WTC11 (cell line): ENCODE measurements around the gene TECRL. TPM values are rescaled to one million over a fixed set of nuclear protein-coding genes. Genes with fewer than 3 reads are reported as not detected.

Experiments used
- ATAC-seq: fragments of 200-7000 bp; cut with Tn5 transposase; 2 replicates; pipeline ENCODE4 v1.10.0; 2021; ENCODE audit warnings: mild to moderate bottlenecking, moderate library complexity
- CTCF ChIA-PET: fragments of 300-600 bp; sonication (Branson Sonifier 250); formaldehyde crosslinking; loops from one replicate; lab custom pipeline; 2021; ENCODE audit warnings: antibody characterized with exemption; lab: Charles Lee
- POLR2A ChIA-PET: fragments of 350-600 bp; sonication (Branson Sonifier 250); formaldehyde crosslinking; loops from one replicate; lab custom pipeline; 2021; ENCODE audit warnings: antibody characterized with exemption; lab: Charles Lee
- DNase-seq: peaks from one replicate; pipeline ENCODE4 v3.0.0; 2021; ENCODE audit warnings: low spot score
- H3K27ac Mint-ChIP-seq: 2 replicates; pipeline ENCODE4 v1.8.0; 2021; ENCODE audit warnings: mixed read lengths
- H3K27me3 Mint-ChIP-seq: 2 replicates; pipeline ENCODE4 v1.8.0; 2021; ENCODE audit warnings: low read depth, mild to moderate bottlenecking, moderate library complexity, mixed read lengths
- H3K36me3 Mint-ChIP-seq: 2 replicates; pipeline ENCODE4 v1.8.0; 2021; ENCODE audit warnings: mixed read lengths
- H3K4me1 Mint-ChIP-seq: 2 replicates; pipeline ENCODE4 v1.8.0; 2022; ENCODE audit warnings: mixed read lengths
- H3K4me3 Mint-ChIP-seq: 2 replicates; pipeline ENCODE4 v1.8.0; 2021; ENCODE audit warnings: mild to moderate bottlenecking, moderate library complexity, mixed read lengths
- H3K9me3 Mint-ChIP-seq: 2 replicates; pipeline ENCODE4 v1.8.0; 2021; ENCODE audit warnings: mixed read lengths
- CREB1 ChIP-seq: sonication (generic); formaldehyde crosslinking; IDR thresholded peaks from 2 replicates; pipeline ENCODE4 v1.8.0; 2023; ENCODE audit warnings: mild to moderate bottlenecking, missing genetic modification reagents
- ESRRA ChIP-seq: sonication (generic); formaldehyde crosslinking; IDR thresholded peaks from 2 replicates; pipeline ENCODE4 v1.8.1; 2022; ENCODE audit warnings: mild to moderate bottlenecking, missing genetic modification reagents, borderline replicate concordance
- NFE2L1 ChIP-seq: sonication (generic); formaldehyde crosslinking; IDR thresholded peaks from 2 replicates; pipeline ENCODE4 v1.8.1; 2023; ENCODE audit warnings: missing genetic modification reagents
- RORB ChIP-seq: fragments of 250-450 bp; sonication (Bioruptor Pico); IDR thresholded peaks from 2 replicates; pipeline ENCODE4 v1.9.0; 2021; ENCODE audit warnings: mild to moderate bottlenecking
- SMAD4 ChIP-seq: sonication (generic); formaldehyde crosslinking; IDR thresholded peaks from 2 replicates; pipeline ENCODE4 v1.8.0; 2022; ENCODE audit warnings: mild to moderate bottlenecking, missing genetic modification reagents
- SOX15 ChIP-seq: fragments of 250-450 bp; sonication (Bioruptor Pico); IDR thresholded peaks from 2 replicates; pipeline ENCODE4 v1.9.0; 2021; ENCODE audit warnings: mild to moderate bottlenecking
- ZNF219 ChIP-seq: sonication (generic); formaldehyde crosslinking; IDR thresholded peaks from 2 replicates; pipeline ENCODE4 v1.8.0; 2023; ENCODE audit warnings: missing genetic modification reagents, mild to moderate bottlenecking, borderline replicate concordance
- ZNF232 ChIP-seq: sonication (generic); formaldehyde crosslinking; IDR thresholded peaks from 2 replicates; pipeline ENCODE4 v1.8.0; 2022; ENCODE audit warnings: mild to moderate bottlenecking, missing genetic modification reagents
- ZNF423 ChIP-seq: fragments of 250-450 bp; sonication (Bioruptor Pico); IDR thresholded peaks from 2 replicates; pipeline ENCODE4 v2.1.2; 2022; ENCODE audit warnings: mild to moderate bottlenecking, moderate library complexity
- total RNA-seq: library from RNA; stranded (reverse); gene quantifications from 3 replicates; pipeline ENCODE4 v1.2.3, GENCODE V29; 2021
- TF ChIP-seq, protein P1 (sequence below): sonication (generic); formaldehyde crosslinking; IDR thresholded peaks from 2 replicates; pipeline ENCODE4 v1.8.1; 2022; ENCODE audit warnings: missing genetic modification reagents, borderline replicate concordance
- TF ChIP-seq, protein P2 (sequence below): sonication (generic); formaldehyde crosslinking; IDR thresholded peaks from 2 replicates; pipeline ENCODE4 v1.8.1; 2023; ENCODE audit warnings: mild to moderate bottlenecking, missing genetic modification reagents
- TF ChIP-seq, protein P3 (sequence below): sonication (generic); formaldehyde crosslinking; IDR thresholded peaks from 2 replicates; pipeline ENCODE4 v1.8.1; 2023; ENCODE audit warnings: mild to moderate bottlenecking, missing genetic modification reagents, borderline replicate concordance
- TF ChIP-seq, protein P4 (sequence below): fragments of 250-450 bp; sonication (Bioruptor Pico); conservative IDR thresholded peaks from 2 replicates; pipeline ENCODE4 v1.9.0; 2021; ENCODE audit warnings: mild to moderate bottlenecking
- TF ChIP-seq, protein P5 (sequence below): fragments of 200-600 bp; IDR thresholded peaks from 2 replicates; pipeline ENCODE4 v1.8.0; 2022; ENCODE audit warnings: antibody characterized with exemption
- TF ChIP-seq, protein P6 (sequence below): fragments of 250-450 bp; sonication (Bioruptor Pico); IDR thresholded peaks from 2 replicates; pipeline ENCODE4 v1.9.0; 2021; ENCODE audit warnings: mild to moderate bottlenecking
- TF ChIP-seq, protein P7 (sequence below): sonication (generic); formaldehyde crosslinking; IDR thresholded peaks from 2 replicates; pipeline ENCODE4 v1.8.1; 2023; ENCODE audit warnings: mild to moderate bottlenecking, moderate library complexity, missing genetic modification reagents
- TF ChIP-seq, protein P8 (sequence below): sonication (generic); formaldehyde crosslinking; IDR thresholded peaks from 2 replicates; pipeline ENCODE4 v1.8.0; 2023; ENCODE audit warnings: mild to moderate bottlenecking, missing genetic modification reagents

Gene TECRL
- total RNA-seq, 1 experiment from 2014 or later = not detected

DNA sequence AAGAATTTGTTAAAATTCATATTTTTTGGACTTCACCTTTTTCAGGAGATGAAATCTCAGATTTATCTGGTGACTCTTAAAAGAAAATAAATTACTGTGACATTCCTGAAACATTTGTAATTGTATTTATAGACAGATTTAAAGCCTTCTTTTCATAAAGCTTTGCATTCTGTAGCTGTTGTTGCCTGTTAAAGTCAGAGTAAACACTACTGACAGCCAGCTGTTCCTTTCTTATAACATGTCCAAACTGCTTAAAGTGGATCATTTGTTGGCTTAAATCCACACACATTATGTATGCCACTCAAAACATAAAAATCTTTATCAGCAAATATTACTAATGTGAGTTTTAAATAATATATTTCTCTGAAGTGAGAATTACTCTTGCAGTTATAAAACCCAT lies 157.5 kb downstream of the TECRL start (continued):
- TF ChIP-seq SOX15 (CRISPR knock-in tag) (no peak), ZNF423 (no peak)
- TF ChIP-seq, protein P1, sequence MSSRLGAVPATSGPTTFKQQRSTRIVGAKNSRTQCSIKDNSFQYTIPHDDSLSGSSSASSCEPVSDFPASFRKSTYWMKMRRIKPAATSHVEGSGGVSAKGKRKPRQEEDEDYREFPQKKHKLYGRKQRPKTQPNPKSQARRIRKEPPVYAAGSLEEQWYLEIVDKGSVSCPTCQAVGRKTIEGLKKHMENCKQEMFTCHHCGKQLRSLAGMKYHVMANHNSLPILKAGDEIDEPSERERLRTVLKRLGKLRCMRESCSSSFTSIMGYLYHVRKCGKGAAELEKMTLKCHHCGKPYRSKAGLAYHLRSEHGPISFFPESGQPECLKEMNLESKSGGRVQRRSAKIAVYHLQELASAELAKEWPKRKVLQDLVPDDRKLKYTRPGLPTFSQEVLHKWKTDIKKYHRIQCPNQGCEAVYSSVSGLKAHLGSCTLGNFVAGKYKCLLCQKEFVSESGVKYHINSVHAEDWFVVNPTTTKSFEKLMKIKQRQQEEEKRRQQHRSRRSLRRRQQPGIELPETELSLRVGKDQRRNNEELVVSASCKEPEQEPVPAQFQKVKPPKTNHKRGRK (CRISPR knock-in tag) = no peak
- TF ChIP-seq, protein P2, sequence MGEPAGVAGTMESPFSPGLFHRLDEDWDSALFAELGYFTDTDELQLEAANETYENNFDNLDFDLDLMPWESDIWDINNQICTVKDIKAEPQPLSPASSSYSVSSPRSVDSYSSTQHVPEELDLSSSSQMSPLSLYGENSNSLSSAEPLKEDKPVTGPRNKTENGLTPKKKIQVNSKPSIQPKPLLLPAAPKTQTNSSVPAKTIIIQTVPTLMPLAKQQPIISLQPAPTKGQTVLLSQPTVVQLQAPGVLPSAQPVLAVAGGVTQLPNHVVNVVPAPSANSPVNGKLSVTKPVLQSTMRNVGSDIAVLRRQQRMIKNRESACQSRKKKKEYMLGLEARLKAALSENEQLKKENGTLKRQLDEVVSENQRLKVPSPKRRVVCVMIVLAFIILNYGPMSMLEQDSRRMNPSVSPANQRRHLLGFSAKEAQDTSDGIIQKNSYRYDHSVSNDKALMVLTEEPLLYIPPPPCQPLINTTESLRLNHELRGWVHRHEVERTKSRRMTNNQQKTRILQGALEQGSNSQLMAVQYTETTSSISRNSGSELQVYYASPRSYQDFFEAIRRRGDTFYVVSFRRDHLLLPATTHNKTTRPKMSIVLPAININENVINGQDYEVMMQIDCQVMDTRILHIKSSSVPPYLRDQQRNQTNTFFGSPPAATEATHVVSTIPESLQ (CRISPR knock-in tag) = no peak
- TF ChIP-seq, protein P3, sequence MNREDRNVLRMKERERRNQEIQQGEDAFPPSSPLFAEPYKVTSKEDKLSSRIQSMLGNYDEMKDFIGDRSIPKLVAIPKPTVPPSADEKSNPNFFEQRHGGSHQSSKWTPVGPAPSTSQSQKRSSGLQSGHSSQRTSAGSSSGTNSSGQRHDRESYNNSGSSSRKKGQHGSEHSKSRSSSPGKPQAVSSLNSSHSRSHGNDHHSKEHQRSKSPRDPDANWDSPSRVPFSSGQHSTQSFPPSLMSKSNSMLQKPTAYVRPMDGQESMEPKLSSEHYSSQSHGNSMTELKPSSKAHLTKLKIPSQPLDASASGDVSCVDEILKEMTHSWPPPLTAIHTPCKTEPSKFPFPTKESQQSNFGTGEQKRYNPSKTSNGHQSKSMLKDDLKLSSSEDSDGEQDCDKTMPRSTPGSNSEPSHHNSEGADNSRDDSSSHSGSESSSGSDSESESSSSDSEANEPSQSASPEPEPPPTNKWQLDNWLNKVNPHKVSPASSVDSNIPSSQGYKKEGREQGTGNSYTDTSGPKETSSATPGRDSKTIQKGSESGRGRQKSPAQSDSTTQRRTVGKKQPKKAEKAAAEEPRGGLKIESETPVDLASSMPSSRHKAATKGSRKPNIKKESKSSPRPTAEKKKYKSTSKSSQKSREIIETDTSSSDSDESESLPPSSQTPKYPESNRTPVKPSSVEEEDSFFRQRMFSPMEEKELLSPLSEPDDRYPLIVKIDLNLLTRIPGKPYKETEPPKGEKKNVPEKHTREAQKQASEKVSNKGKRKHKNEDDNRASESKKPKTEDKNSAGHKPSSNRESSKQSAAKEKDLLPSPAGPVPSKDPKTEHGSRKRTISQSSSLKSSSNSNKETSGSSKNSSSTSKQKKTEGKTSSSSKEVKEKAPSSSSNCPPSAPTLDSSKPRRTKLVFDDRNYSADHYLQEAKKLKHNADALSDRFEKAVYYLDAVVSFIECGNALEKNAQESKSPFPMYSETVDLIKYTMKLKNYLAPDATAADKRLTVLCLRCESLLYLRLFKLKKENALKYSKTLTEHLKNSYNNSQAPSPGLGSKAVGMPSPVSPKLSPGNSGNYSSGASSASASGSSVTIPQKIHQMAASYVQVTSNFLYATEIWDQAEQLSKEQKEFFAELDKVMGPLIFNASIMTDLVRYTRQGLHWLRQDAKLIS (CRISPR knock-in tag) = no peak
- TF ChIP-seq, protein P4, sequence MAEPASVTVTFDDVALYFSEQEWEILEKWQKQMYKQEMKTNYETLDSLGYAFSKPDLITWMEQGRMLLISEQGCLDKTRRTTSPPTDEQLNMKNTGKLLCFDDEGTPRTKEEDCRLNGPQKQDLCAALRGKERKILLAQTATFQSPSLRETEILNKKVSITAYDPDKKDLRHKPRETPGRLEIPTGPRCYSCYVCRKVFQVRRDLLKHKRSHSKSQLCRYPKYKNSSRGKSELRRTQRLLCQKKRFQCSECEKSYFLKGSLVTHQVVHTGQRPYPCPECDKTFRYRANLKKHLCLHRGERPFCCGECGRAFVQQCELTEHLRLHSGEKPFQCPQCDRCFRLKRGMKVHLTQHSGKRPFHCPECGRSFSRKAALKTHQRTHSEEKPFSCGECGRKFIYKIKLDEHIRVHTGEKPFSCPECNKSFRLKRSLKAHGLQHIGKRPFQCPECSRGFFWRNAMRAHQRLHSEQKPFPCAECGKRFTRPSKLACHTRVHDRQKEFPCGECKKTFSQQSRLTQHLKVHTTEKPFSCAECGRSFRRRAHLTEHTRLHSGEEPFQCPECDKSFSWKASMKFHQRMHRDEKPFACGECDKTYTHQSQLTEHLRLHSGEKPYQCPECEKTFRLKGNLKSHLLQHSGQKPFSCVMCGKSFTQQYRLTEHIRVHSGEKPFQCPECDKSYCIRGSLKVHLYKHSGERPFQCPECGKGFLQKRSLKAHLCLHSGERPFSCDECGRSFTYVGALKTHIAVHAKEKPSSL (CRISPR knock-in tag) = no peak

DNA sequence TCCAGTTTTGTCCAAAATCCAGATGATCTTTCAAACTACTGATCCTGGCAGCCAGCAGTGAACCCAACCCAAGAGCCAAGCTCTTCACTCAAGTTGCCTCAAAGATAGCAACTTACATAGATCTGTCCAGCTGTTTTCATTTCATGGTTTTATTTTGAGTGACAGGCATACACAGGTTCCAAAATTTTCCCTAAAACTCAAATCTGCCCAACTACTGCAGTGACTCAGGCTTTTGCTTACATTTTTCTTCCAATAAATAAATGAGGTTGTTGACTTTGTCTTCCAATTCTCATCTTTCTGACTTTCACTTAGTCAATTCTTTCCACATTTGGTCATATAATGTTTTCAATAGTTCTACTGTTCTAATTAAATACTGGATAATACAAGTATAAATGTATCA lies 158.8 kb downstream of the TECRL start:
- DNase-seq (no peak), ATAC-seq (no peak)
- H3K36me3 Mint-ChIP-seq = peaks cover 10% of the 10 kb centered on the region
- ChIA-PET POLR2A (no interaction called here), CTCF (no interaction called here)
- H3K27me3 Mint-ChIP-seq = no peaks in the 10 kb centered on the region; the same call in 1 of the 2 replicates
- TF ChIP-seq NFE2L1 (CRISPR knock-in tag) (no peak), CREB1 (CRISPR knock-in tag) (no peak), ZNF219 (CRISPR knock-in tag) (no peak), ESRRA (CRISPR knock-in tag) (no peak), ZNF232 (CRISPR knock-in tag) (no peak), RORB (CRISPR knock-in tag) (no peak), SMAD4 (CRISPR knock-in tag) (no peak)
- TF ChIP-seq, protein P5, sequence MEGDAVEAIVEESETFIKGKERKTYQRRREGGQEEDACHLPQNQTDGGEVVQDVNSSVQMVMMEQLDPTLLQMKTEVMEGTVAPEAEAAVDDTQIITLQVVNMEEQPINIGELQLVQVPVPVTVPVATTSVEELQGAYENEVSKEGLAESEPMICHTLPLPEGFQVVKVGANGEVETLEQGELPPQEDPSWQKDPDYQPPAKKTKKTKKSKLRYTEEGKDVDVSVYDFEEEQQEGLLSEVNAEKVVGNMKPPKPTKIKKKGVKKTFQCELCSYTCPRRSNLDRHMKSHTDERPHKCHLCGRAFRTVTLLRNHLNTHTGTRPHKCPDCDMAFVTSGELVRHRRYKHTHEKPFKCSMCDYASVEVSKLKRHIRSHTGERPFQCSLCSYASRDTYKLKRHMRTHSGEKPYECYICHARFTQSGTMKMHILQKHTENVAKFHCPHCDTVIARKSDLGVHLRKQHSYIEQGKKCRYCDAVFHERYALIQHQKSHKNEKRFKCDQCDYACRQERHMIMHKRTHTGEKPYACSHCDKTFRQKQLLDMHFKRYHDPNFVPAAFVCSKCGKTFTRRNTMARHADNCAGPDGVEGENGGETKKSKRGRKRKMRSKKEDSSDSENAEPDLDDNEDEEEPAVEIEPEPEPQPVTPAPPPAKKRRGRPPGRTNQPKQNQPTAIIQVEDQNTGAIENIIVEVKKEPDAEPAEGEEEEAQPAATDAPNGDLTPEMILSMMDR = no peak
- TF ChIP-seq, protein P6, sequence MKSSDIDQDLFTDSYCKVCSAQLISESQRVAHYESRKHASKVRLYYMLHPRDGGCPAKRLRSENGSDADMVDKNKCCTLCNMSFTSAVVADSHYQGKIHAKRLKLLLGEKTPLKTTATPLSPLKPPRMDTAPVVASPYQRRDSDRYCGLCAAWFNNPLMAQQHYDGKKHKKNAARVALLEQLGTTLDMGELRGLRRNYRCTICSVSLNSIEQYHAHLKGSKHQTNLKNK (CRISPR knock-in tag) = no peak
- TF ChIP-seq, protein P7, sequence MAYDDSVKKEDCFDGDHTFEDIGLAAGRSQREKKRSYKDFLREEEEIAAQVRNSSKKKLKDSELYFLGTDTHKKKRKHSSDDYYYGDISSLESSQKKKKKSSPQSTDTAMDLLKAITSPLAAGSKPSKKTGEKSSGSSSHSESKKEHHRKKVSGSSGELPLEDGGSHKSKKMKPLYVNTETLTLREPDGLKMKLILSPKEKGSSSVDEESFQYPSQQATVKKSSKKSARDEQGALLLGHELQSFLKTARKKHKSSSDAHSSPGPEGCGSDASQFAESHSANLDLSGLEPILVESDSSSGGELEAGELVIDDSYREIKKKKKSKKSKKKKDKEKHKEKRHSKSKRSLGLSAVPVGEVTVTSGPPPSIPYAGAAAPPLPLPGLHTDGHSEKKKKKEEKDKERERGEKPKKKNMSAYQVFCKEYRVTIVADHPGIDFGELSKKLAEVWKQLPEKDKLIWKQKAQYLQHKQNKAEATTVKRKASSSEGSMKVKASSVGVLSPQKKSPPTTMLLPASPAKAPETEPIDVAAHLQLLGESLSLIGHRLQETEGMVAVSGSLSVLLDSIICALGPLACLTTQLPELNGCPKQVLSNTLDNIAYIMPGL (CRISPR knock-in tag) = no peak
- TF ChIP-seq, protein P8, sequence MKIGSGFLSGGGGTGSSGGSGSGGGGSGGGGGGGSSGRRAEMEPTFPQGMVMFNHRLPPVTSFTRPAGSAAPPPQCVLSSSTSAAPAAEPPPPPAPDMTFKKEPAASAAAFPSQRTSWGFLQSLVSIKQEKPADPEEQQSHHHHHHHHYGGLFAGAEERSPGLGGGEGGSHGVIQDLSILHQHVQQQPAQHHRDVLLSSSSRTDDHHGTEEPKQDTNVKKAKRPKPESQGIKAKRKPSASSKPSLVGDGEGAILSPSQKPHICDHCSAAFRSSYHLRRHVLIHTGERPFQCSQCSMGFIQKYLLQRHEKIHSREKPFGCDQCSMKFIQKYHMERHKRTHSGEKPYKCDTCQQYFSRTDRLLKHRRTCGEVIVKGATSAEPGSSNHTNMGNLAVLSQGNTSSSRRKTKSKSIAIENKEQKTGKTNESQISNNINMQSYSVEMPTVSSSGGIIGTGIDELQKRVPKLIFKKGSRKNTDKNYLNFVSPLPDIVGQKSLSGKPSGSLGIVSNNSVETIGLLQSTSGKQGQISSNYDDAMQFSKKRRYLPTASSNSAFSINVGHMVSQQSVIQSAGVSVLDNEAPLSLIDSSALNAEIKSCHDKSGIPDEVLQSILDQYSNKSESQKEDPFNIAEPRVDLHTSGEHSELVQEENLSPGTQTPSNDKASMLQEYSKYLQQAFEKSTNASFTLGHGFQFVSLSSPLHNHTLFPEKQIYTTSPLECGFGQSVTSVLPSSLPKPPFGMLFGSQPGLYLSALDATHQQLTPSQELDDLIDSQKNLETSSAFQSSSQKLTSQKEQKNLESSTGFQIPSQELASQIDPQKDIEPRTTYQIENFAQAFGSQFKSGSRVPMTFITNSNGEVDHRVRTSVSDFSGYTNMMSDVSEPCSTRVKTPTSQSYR (CRISPR knock-in tag) = no peak
- H3K4me1 Mint-ChIP-seq = no peaks in the 10 kb centered on the region
- H3K4me3 Mint-ChIP-seq = no peak overlapping the region
- peaks cover 24% of the 10 kb centered on the region for H3K9me3 Mint-ChIP-seq
- H3K27ac Mint-ChIP-seq = no peak overlapping the region
